Measurements from ENCODE around the gene SLC45A3.

Gene SLC45A3

GRCh38 chr1:205656236-205656635, 24.1 kb downstream of the SLC45A3 start:
- DNase-seq (ENCODE audit: low read depth in 1 of 2, low spot score in 1 of 2), result no peak
- no peak overlapping the region for H3K27ac ChIP-seq (replicated peaks)
- no peaks in the 10 kb centered on the region for H3K27me3 ChIP-seq (ENCODE audit: insufficient read depth, poor library complexity, severe bottlenecking)
- H3K4me3 ChIP-seq (replicated peaks; ENCODE audit: insufficient read depth, low read length), result no peak overlapping the region
- TF ChIP-seq POLR2AphosphoS5 (IDR thresholded peaks at IDR 0.05; ENCODE audit: low read depth), result no peak
- no peak for TF ChIP-seq REST (IDR thresholded peaks at IDR 0.05; ENCODE audit: insufficient replicate concordance, low read depth)
- TF ChIP-seq GABPA (IDR thresholded peaks at IDR 0.05; ENCODE audit: low read depth), result no peak
- TF ChIP-seq CTCF (IDR thresholded peaks at IDR 0.05; ENCODE audit: insufficient read depth, low read length), result no peak

- DNase-seq (ENCODE audit: low read depth in 1 of 2, low spot score in 1 of 2), result no peak
- Histone ChIP-seq H3K27ac (replicated peaks) (no peak overlapping the region), H3K27me3 (ENCODE audit: insufficient read depth, poor library complexity, severe bottlenecking) (no peaks in the 10 kb centered on the region), H3K4me3 (replicated peaks; ENCODE audit: insufficient read depth, low read length) (no peak overlapping the region)
- TF ChIP-seq CTCF (IDR thresholded peaks at IDR 0.05; ENCODE audit: insufficient read depth, low read length) (no peak), GABPA (IDR thresholded peaks at IDR 0.05; ENCODE audit: low read depth) (no peak), REST (IDR thresholded peaks at IDR 0.05; ENCODE audit: insufficient replicate concordance, low read depth) (no peak), SPI1 (IDR thresholded peaks at IDR 0.05; ENCODE audit: borderline replicate concordance, low read depth) (no peak), POLR2AphosphoS5 (IDR thresholded peaks at IDR 0.05; ENCODE audit: low read depth) (no peak)
Measured at GRCh38 chr1:205652984-205653383, 27.3 kb downstream of the SLC45A3 start.

GRCh38 chr1:205650241-205650640, 30.1 kb downstream of the SLC45A3 start:
- TF ChIP-seq REST (IDR thresholded peaks at IDR 0.05; ENCODE audit: insufficient replicate concordance, low read depth) (no peak), GABPA (IDR thresholded peaks at IDR 0.05; ENCODE audit: low read depth) (no peak)
- no peak for DNase-seq (ENCODE audit: low read depth in 1 of 2, low spot score in 1 of 2)
- Histone ChIP-seq H3K27me3 (ENCODE audit: insufficient read depth, poor library complexity, severe bottlenecking) (no peaks in the 10 kb centered on the region), H3K27ac (replicated peaks) (no peak overlapping the region), H3K4me3 (replicated peaks; ENCODE audit: insufficient read depth, low read length) (no peak overlapping the region)

GRCh38 chr1:205645519-205645918, 34.8 kb downstream of the SLC45A3 start:
- TF ChIP-seq SPI1 (IDR thresholded peaks at IDR 0.05; ENCODE audit: borderline replicate concordance, low read depth), result no peak
- TF ChIP-seq CTCF (IDR thresholded peaks at IDR 0.05; ENCODE audit: insufficient read depth, low read length), result no peak
- TF ChIP-seq GABPA (IDR thresholded peaks at IDR 0.05; ENCODE audit: low read depth), result no peak
- no peak for TF ChIP-seq REST (IDR thresholded peaks at IDR 0.05; ENCODE audit: insufficient replicate concordance, low read depth)
- no peak for TF ChIP-seq POLR2AphosphoS5 (IDR thresholded peaks at IDR 0.05; ENCODE audit: low read depth)
- no peaks in the 10 kb centered on the region for H3K27me3 ChIP-seq (ENCODE audit: insufficient read depth, poor library complexity, severe bottlenecking)
- no peak overlapping the region for H3K27ac ChIP-seq (replicated peaks)
- H3K4me3 ChIP-seq (replicated peaks; ENCODE audit: insufficient read depth, low read length), result no peak overlapping the region
- DNase-seq (ENCODE audit: low read depth in 1 of 2, low spot score in 1 of 2), result no peak
